Stimulated activated effector memory CD8-positive, alpha-beta T cell treated with anti-CD3 and anti-CD28 coated beads, Interleukin-12 subunit alpha, Interleukin-12 subunit beta, amount 100 ng/mL, for 72 hours (primary cell): ENCODE results near the gene PCDHB4.
"Not testable (repeated sequence)": the region's sequence is repeated elsewhere in the genome, so short reads cannot be mapped to it uniquely, and the experiment has no call there.

Experiments
- ATAC-seq: fragments of 150-1000 bp; cut with Tn5 transposase; 2 replicates; pipeline ENCODE4 v1.10.0; 2021
- DNase-seq, 2 donors: peaks; one replicate each; pipeline ENCODE4 v3.0.0; 2021 to 2022; ENCODE audit warnings: low spot score in 2 of 2
- H3K27ac Mint-ChIP-seq: one replicate; pipeline ENCODE4 v1.8.0; 2022; ENCODE audit warnings: mild to moderate bottlenecking, mixed read lengths
- H3K36me3 Mint-ChIP-seq: one replicate; pipeline ENCODE4 v1.8.0; 2022; ENCODE audit warnings: mild to moderate bottlenecking, mixed read lengths
- H3K4me1 Mint-ChIP-seq: one replicate; pipeline ENCODE4 v1.8.0; 2022; ENCODE audit warnings: mixed read lengths
- H3K4me3 Mint-ChIP-seq: one replicate; pipeline ENCODE4 v1.8.0; 2022; ENCODE audit warnings: mild to moderate bottlenecking, mixed read lengths
- H3K9me3 Mint-ChIP-seq: one replicate; pipeline ENCODE4 v1.8.0; 2022; ENCODE audit warnings: mixed read lengths

Gene PCDHB4

GRCh38 chr5:141121563-141121962 lies at the start of gene PCDHB4:
PCDHB4 (plus strand) TSS chr5:141121818; CDS start chr5:141121999, 181 bp downstream.
- Mint-ChIP-seq H3K4me1 (no peaks in the 10 kb centered on the region), H3K36me3 (no peaks in the 10 kb centered on the region), H3K4me3 (no peak within 1 kb of the TSS), H3K9me3 (no peaks in the 10 kb centered on the region), H3K27ac (no peak within 1 kb of the TSS)
- ATAC-seq (no peak), DNase-seq (no peak)

- ATAC-seq (no peak), DNase-seq (no peak)
- Mint-ChIP-seq H3K4me3 (no peak overlapping the region), H3K9me3 (no peaks in the 10 kb centered on the region), H3K27ac (no peak overlapping the region), H3K36me3 (no peaks in the 10 kb centered on the region), H3K4me1 (no peaks in the 10 kb centered on the region)
These were observed 43.8 kb upstream of the PCDHB4 start for GRCh38 chr5:141077826-141078225.

GRCh38 chr5:141082228-141082627 lies 39.4 kb upstream of the PCDHB4 start:
- Mint-ChIP-seq H3K4me3 (no peak overlapping the region), H3K4me1 (no peaks in the 10 kb centered on the region), H3K27ac (no peak overlapping the region), H3K9me3 (peaks cover 3% of the 10 kb centered on the region), H3K36me3 (no peaks in the 10 kb centered on the region)
- DNase-seq: no peak
- no peak for ATAC-seq

- no peak overlapping the region for H3K27ac Mint-ChIP-seq
- ATAC-seq (peak; percentile 55), DNase-seq (no peak)
- H3K4me3 Mint-ChIP-seq: peak overlapping the region; percentile 61
- H3K36me3 Mint-ChIP-seq: no peaks in the 10 kb centered on the region
- H3K4me1 Mint-ChIP-seq: no peaks in the 10 kb centered on the region
- H3K9me3 Mint-ChIP-seq: peaks cover 3% of the 10 kb centered on the region
These were observed 37.1 kb upstream of the PCDHB4 start for GRCh38 chr5:141084487-141084989.

DNA sequence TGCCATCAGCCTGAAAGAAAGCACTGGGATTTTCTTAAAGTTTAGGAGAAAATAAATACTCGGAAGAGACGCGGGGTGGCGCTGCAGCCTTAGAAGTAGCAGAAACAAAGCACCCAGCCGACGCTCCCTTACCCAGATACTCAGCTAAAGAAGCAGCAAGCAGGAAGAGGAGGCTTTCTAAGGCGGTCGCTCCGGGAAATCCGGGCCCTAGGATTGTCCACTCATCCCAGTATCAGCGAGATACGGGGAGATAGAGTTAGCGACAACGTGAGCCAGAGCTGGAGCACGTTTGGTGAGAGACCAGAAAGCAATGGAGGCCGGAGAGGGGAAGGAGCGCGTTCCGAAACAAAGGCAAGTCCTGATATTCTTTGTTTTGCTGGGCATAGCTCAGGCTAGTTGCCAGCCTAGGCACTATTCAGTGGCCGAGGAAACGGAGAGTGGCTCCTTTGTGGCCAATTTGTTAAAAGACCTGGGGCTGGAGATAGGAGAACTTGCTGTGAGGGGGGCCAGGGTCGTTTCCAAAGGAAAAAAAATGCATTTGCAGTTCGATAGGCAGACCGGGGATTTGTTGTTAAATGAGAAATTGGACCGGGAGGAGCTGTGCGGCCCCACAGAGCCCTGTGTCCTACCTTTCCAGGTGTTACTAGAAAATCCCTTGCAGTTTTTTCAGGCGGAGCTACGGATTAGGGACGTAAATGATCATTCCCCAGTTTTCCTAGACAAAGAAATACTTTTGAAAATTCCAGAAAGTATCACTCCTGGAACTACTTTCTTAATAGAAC lies 26.9 kb upstream of the PCDHB4 start, which contains the start of gene PCDHB2:
PCDHB2 (plus strand) TSS at position 135 of the 782 bp plus-strand sequence; CDS start at position 311, 176 bp downstream.
- peaks cover 13% of the 10 kb centered on the region for H3K9me3 Mint-ChIP-seq
- no peak for ATAC-seq
- no peaks in the 10 kb centered on the region for H3K36me3 Mint-ChIP-seq
- DNase-seq: no peak
- no peaks in the 10 kb centered on the region for H3K4me1 Mint-ChIP-seq
- H3K4me3 Mint-ChIP-seq: no peak within 1 kb of the TSS
- no peak within 1 kb of the TSS for H3K27ac Mint-ChIP-seq

- Mint-ChIP-seq H3K27ac (no peak overlapping the region), H3K36me3 (no peaks in the 10 kb centered on the region), H3K4me1 (no peaks in the 10 kb centered on the region), H3K4me3 (no peak overlapping the region), H3K9me3 (peaks cover 13% of the 10 kb centered on the region)
- ATAC-seq (no peak), DNase-seq (no peak)
These were observed 26.4 kb upstream of the PCDHB4 start for GRCh38 chr5:141095263-141095641.

GRCh38 chr5:141096181-141096580 lies 25.4 kb upstream of the PCDHB4 start:
- H3K27ac Mint-ChIP-seq, H3K36me3 Mint-ChIP-seq, ATAC-seq, H3K4me3 Mint-ChIP-seq, H3K4me1 Mint-ChIP-seq, DNase-seq: not testable (repeated sequence)
- H3K9me3 Mint-ChIP-seq: peaks cover 16% of the 10 kb centered on the region

GRCh38 chr5:141096586-141096985 lies 25.0 kb upstream of the PCDHB4 start:
- not testable (repeated sequence) for H3K4me1 Mint-ChIP-seq, H3K36me3 Mint-ChIP-seq, H3K27ac Mint-ChIP-seq, DNase-seq, H3K4me3 Mint-ChIP-seq, ATAC-seq
- H3K9me3 Mint-ChIP-seq: peaks cover 16% of the 10 kb centered on the region

DNA sequence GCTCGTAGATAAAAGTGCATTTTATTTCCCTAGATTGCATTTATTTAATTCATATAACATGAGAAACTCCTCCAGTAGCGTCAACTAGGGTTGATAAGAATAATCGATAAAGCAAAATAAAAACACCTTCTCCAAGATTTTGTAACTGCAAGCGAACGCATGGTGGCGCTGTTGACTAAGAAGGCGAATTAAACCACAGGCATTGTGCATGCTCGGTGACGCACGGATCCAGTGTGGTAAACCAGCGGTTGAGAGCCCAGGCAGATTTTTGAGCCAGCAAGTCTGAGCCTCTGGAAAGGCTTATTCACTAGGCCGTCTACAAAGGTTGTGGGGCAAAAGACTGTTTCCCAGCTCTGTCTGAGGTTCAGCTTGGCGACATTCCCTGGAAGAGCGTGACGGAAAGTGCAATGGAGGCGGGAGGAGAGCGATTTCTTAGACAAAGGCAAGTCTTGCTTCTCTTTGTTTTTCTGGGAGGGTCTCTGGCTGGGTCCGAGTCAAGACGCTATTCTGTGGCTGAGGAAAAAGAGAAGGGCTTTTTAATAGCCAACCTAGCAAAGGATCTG lies 21.3 kb upstream of the PCDHB4 start, which contains the start of gene PCDHB3:
PCDHB3 (plus strand) TSS at position 231 of the 563 bp plus-strand sequence; CDS start at position 408, 177 bp downstream.
- no peak within 1 kb of the TSS for H3K27ac Mint-ChIP-seq
- H3K9me3 Mint-ChIP-seq: peaks cover 3% of the 10 kb centered on the region

DNA sequence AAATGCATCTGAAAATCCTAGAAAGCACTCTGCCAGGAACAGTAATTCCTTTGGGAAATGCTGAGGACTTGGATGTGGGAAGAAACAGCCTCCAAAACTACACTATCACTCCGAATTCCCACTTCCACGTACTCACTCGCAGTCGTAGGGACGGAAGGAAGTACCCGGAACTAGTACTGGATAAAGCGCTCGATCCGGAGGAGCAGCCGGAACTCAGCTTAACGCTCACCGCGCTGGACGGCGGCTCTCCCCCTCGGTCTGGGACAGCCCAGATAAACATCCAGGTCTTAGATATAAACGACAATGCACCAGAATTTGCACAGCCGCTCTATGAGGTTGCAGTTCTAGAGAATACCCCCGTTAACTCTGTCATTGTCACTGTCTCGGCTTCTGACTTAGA lies 20.6 kb upstream of the PCDHB4 start:
- ATAC-seq: no peak
- H3K27ac Mint-ChIP-seq: no peak overlapping the region
- no peaks in the 10 kb centered on the region for H3K4me1 Mint-ChIP-seq
- no peak overlapping the region for H3K4me3 Mint-ChIP-seq
- H3K36me3 Mint-ChIP-seq: no peaks in the 10 kb centered on the region
- H3K9me3 Mint-ChIP-seq: peaks cover 3% of the 10 kb centered on the region
- no peak for DNase-seq

More for the DNA sequence above, 21.3 kb upstream of the PCDHB4 start, which contains the start of gene PCDHB3:
- Mint-ChIP-seq H3K4me3 (no peak within 1 kb of the TSS), H3K36me3 (no peaks in the 10 kb centered on the region), H3K4me1 (no peaks in the 10 kb centered on the region)
- DNase-seq (no peak), ATAC-seq (no peak)

DNA sequence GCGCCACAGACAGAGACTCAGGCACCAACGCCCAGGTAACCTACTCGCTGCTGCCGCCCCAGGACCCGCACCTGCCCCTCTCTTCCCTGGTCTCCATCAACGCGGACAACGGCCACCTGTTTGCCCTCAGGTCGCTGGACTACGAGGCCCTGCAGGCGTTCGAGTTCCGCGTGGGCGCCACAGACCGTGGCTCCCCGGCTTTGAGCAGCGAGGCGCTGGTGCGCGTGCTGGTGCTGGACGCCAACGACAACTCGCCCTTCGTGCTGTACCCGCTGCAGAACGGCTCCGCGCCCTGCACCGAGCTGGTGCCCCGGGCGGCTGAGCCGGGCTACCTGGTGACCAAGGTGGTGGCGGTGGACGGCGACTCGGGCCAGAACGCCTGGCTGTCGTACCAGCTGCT lies 19.5 kb upstream of the PCDHB4 start:
- not testable (repeated sequence) for H3K4me3 Mint-ChIP-seq, ATAC-seq, DNase-seq, H3K9me3 Mint-ChIP-seq, H3K4me1 Mint-ChIP-seq, H3K27ac Mint-ChIP-seq, H3K36me3 Mint-ChIP-seq

- not testable (repeated sequence) for H3K36me3 Mint-ChIP-seq, H3K4me3 Mint-ChIP-seq, DNase-seq
These were observed 19.1 kb upstream of the PCDHB4 start for GRCh38 chr5:141102471-141102870.

GRCh38 chr5:141105350-141105749 lies 16.3 kb upstream of the PCDHB4 start:
- peaks cover 2% of the 10 kb centered on the region for H3K9me3 Mint-ChIP-seq
- no peaks in the 10 kb centered on the region for H3K36me3 Mint-ChIP-seq
- H3K27ac Mint-ChIP-seq: no peak overlapping the region
- ATAC-seq: no peak
- H3K4me1 Mint-ChIP-seq: no peaks in the 10 kb centered on the region
- no peak for DNase-seq
- H3K4me3 Mint-ChIP-seq: no peak overlapping the region

More at GRCh38 chr5:141102471-141102870, 19.1 kb upstream of the PCDHB4 start:
- not testable (repeated sequence) for ATAC-seq, H3K9me3 Mint-ChIP-seq, H3K27ac Mint-ChIP-seq, H3K4me1 Mint-ChIP-seq

DNA sequence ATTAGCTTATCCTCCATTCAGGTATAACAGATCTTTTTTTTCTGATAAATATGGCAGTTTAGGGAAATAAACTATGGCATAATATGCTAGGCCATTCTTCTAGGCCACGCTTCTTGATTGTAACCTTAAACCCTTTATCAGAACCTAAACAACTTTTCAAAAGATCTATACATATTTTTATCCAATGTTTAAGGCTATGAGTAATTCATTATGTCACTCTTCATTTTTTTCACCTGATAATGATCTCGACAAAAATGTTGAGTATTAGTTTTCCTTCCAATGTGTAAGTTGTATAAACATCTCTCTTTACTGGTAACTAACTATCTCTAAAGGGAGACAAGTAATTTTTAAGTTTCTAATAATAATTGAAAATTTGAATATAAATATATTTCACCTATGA lies 2.4 kb upstream of the PCDHB4 start:
- no peaks in the 10 kb centered on the region for H3K4me1 Mint-ChIP-seq
- no peak for ATAC-seq
- no peak for DNase-seq
- no peak overlapping the region for H3K27ac Mint-ChIP-seq
- H3K9me3 Mint-ChIP-seq: peaks cover 14% of the 10 kb centered on the region
- no peaks in the 10 kb centered on the region for H3K36me3 Mint-ChIP-seq
- no peak overlapping the region for H3K4me3 Mint-ChIP-seq

GRCh38 chr5:141121985-141122384 lies 367 bp downstream of the PCDHB4 start:
- Mint-ChIP-seq H3K4me1 (no peaks in the 10 kb centered on the region), H3K36me3 (no peaks in the 10 kb centered on the region), H3K27ac (no peak overlapping the region), H3K4me3 (no peak overlapping the region), H3K9me3 (no peaks in the 10 kb centered on the region)
- ATAC-seq: no peak
- no peak for DNase-seq
